Measurements from ENCODE around the gene BIN2.
"Not testable (repeated sequence)": the region's sequence is repeated elsewhere in the genome, so short reads cannot be mapped to it uniquely, and the experiment has no call there.

The BIN2 gene

GRCh38 chr12:51311389-51311788, 12.6 kb downstream of the BIN2 start:
- no peak for DNase-seq (ENCODE audit: low read depth)

DNA sequence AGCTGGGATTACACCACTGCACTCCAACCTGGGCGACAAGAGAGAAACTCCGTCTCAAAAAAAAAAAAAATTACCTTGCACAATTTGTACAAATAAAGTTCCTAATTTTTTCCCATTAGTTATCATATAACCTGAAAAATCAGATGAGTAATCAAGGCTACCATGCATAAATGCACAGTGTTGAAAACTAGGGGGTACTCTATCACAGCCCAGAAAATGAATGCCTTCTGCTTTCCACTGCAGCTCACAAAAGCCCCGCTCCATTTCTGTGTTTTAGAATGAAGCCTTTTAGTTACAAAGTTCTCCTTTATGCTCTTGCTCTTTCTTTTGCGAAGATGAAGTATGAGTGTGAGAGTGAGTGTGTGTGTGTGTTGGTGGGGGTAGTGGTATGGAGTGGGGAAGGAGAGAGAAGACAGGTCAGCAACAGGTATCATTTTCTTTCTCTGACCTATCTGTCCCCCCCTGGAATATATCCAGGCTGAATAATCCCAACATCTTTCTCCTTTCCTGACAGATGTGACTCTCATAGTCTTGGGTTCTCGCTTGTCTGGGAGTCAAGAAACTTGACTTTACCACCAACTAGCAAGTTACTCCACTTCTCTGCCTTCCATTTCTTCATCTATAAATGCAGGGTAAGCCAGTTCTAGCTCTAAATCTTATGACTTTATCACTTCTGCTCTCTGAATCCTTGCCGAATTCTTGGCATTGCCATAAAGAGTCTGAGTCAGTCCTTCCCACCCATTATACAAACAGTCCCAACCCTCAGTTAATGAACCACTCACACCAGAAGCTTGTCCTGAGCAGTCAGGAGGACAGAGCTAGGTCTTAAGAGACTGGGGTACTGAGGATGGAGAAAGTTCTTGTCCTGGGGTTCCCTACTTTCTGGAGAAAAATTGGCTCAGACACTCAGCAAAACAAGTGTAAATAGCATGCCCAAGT, 16.1 kb downstream of the BIN2 start:
- DNase-seq (ENCODE audit: low read depth): no peak

- DNase-seq (ENCODE audit: low read depth): no peak
Observed at GRCh38 chr12:51306507-51306906, 17.5 kb downstream of the BIN2 start.

DNA sequence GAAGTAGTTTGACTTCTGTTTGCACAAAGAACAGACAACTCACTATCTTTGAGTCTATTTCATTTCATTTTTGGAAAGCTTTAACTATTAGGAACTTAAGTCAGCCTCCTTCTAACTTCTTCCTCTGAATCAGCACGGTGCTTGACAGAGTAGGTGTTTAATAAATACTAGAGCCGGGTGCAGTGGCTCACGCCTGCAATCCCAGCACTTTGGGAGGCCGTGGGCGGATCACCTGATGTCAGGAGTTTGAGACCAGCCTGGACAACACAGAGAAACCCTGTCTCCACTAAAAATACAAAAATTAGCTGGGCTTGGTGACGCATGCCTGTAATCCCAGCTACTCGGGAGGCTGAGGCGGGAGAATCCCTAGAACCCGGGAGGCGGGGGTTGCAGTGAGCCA, 23.2 kb downstream of the BIN2 start:
- DNase-seq (ENCODE audit: low read depth): not testable (repeated sequence)

DNA sequence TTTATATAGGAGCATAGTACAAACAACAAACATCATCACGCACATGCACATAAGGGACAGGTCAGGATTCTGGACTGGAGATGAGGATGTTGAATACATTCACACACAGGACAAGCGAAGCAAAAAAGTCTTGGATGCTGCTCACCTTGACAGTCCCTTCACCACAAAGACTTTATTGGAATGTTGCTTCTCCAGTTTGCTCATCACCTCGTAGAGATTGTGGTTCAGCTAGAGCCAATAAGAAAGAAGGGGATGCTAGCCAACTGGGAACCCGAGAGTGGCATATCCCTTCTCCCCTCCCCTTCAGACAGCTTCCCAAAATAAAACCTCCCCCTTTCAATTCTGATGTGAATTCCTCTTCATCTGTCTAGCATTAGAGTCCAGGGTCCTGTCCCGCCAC, 28.3 kb downstream of the BIN2 start:
- DNase-seq (ENCODE audit: low read depth): no peak

GRCh38 chr12:51294097-51294496, 29.9 kb downstream of the BIN2 start:
- not testable (repeated sequence) for DNase-seq (ENCODE audit: low read depth)

DNA sequence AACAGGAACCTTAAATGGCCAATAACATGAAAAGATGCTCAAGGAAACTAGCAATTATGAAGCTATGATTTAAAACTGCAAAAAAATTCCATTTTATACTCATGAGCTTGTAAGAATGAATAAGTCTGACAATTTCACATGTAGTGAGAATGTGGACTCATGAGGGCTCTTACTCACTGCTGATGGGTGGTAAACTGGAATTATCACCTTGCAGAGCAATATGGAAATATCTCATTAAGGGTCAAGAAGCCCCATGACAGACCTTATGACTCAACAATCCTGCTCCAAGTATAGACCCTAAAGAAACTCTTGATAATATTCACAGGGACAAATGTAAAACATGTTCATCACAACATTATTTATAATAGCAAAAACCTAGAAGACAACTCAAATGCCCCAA, 30.3 kb downstream of the BIN2 start:
- DNase-seq (ENCODE audit: low read depth): no peak

GRCh38 chr12:51291603-51292513, 32.1 kb downstream of the BIN2 start:
- DNase-seq (ENCODE audit: low read depth): not testable (repeated sequence)

DNA sequence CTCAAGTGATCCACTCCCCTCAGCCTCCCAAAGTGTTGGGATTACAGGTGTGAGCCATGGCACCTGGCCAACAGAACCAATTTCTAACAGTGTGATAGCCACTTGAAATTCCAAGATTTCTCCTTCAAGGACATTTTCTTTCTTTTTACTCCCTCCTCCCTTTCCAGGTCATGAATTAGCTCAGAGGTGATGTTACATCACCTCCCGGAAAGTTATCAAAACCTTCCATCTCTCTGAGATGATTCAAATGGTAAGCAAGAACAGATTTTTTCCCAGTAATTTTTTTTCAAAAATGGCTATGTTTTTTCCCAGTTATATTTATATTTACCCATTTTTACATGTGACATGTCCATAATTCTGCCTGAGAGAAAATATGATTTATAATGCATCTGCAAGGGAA, 38.1 kb downstream of the BIN2 start:
- no peak for DNase-seq (ENCODE audit: low read depth)

DNA sequence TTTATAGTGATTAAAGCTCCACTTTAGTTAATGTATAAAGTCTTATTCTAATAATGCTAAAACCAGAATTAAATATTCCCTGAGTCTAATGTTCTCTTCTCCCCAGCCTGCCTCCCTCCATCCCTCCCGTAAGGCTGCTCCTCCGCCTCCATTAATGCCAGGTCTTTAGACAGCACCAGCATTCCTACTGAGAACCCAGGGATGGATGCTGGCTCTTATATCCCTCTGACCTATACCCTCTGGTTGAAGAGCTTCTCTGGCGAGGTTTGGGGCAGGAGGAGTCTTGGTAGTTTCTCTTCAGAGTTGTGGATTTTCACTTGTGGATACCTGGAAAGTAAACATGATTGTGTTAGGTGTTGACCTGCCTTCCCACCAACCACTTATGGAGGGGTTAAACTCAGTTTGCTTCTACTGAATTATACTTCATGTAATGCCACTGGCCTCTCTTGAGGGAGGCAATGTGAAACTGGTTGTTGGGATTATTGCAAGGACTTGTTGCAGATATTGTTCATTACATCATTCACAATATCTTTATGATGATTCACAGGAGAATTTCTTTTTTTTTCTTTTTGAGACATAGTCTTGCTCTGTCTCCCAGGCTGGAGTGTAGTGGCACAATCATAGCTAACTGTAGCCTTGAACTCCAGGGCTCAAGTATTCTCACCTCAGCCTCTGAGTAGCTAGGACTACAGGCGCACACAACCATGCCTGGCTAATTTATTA, 42.6 kb downstream of the BIN2 start:
- no peak for DNase-seq (ENCODE audit: low read depth)

- no peak for DNase-seq (ENCODE audit: low read depth)
Observed at GRCh38 chr12:51275088-51275487, 48.9 kb downstream of the BIN2 start.

GRCh38 chr12:51272810-51273209, 51.2 kb downstream of the BIN2 start:
- not testable (repeated sequence) for DNase-seq (ENCODE audit: low read depth)

DNA sequence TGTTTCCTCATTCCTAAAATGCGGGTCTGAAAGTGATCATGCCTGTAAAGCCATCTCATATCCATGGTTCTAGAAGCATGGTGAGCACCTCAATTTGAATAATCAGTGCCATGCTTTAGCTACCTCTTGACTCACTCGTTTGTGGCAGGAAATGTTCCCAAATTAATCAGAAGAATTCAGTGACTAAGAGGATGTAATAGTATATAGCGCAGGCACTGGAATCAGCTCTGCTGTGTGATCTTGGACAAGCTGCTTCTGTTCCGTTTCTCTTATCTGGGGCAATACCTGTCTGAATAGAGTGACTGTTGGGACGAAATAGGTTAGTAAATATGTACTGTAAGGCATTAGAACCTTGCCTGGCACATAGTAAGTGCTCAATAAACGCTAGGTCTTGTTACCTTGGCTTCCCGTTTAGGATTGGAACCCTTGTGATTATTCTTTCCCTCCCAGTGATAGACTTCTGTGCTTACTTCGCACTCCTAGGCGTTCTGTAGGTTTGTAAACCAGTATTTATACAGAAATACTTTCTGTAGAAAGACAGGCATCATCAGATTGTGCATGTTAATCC, 52.9 kb downstream of the BIN2 start:
- no peak for DNase-seq (ENCODE audit: low read depth)

DNA sequence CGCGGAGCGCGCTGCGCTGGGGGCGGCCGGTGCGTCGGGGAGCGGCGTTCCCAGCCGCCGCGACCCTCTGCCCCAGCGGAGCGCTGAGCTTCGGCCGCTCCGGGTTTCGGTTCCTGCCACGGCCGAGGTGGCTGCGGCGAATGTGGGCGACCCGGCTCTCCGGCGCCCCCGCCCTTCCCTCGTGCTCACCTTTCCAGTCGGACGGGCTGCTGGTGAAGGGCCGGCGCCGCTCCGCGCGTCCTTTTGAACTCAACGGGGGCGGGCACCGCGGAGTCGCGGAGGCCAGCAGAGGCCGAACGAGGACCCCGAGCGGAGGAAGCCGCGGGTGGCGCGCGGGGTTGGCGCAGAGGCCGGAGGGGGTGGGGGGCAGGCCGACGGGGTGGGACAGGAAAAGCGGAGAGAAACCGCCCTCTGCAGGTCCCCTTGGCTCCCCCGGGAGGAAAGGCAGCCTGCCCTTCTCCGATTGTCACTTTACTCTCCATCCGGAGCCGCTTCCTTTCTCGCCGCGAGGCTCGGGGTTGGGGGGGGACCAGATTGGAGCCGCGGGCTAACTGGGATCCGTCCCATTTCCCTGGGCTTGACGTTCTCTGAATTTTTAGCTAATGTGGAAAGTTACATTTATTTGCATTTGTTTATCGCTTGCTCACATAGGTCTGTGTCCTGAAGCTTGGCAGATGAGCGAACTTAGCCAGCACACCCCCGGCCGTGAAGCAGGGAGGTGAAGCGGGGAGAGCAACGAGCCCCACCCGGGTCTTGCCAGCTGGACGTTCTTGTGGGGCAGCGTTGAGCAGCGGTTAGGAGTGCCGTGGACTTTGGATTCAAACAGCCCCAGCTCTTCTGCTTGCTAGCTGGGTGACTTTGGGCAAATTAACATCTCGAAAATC, 53.7 kb downstream of the BIN2 start, which contains the start of gene SMAGP:
TSS of gene SMAGP (minus strand) at position 349 of the 884 bp plus-strand sequence. CDS start 1,137 bp downstream, outside the sequence.
- DNase-seq (ENCODE audit: low read depth): peak; percentile 29

DNA sequence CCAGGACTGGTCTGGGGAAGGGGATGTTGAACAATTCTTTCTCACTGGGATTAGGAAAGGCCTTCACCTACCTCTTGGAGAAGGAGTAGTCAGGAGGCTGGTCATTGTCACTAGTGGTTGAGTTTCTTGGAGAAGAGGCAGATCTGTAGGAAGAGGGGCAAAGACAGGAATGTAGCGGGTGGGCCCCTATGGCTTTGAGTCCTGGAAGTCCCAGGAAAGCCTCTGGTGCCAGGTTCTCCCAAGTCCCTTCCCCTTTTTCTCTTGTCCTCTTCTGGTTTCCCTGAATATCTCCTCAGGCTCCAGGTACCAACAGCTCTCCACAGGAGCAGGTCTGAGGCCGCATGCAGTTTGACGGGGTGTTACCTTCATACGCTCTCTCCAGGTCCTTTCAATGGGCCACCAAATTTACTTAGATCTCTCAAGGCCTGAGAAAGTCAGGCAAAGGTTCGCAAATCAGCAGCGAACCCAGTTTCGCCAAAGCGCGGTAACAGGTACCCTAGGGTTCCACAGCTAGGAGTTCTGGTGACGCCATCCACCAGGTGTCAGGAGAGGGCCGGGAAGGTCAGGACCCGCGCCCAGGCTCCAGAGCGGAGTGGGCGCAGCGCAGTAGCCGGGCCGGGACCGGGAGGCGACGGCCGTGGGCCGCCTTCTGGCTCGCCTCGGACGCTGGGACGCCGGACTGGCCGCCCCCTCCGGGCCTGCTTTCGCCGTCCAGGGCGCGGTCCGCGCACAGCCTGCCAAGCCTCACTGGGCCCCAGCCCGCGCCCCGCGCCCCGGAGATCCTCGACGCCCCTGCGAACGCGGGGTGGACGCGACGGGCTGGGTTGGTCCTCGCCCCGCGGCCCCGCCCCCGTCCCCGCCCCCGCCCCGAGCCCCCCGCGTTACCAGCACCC, 54.6 kb downstream of the BIN2 start:
- DNase-seq (ENCODE audit: low read depth): peak; percentile 27

DNA sequence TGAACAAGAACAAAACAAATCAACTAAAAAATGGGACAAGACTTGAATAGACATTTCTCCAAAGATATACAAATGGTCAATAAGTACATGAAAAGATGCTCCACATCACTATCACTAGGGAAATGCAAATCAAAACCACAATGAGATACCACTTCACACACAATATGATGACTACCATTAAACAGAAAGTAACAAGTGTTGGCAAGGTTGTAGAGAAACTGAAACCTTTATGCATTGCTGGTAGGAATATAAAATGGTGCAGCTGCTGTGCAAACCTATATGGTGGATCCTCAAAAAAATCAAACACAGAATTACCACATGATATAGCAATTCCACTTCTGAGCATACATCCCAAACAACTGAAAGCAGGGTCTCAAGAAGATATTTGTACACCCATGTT, 59.0 kb downstream of the BIN2 start:
- DNase-seq (ENCODE audit: low read depth): no peak

DNA sequence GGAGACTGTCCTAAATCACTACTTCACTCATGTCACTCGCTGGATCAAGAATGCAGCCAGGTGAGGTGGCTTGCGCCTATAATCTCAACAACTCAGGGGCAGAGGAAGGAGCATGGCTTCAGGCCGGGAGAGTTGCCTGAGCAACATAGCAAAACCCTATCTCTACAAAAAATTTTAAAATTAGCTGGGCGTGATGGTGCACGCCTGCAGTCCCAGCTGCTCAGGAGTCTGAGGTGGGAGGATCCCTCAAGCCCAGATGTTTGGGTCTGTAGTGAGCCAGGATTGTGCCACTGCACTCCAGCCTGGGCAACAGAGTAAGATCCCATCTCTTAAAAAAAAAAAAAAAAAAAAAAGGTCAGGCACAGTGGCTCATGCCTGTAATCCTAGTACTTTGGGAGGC, 59.7 kb downstream of the BIN2 start:
- DNase-seq (ENCODE audit: low read depth): no peak

DNA sequence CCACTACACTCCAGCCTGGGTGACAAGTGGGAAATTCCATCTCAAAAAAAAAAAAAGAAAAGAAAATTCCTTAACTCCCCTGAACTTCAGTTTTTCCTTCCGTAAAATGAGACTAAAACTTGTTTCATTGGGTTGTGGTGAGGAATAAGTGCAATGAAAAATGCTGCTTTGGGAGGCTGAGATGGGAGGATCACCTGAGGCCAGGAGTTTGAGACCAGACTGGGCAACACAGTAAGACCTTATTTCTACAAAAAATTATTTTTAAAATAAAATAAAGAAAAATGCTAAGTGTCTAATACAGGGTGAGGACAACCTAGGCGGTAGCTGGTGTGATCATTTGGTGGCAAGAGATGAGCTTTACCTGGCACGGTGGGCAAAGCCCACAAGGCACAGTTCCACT, 60.6 kb downstream of the BIN2 start:
- DNase-seq (ENCODE audit: low read depth): no peak

DNA sequence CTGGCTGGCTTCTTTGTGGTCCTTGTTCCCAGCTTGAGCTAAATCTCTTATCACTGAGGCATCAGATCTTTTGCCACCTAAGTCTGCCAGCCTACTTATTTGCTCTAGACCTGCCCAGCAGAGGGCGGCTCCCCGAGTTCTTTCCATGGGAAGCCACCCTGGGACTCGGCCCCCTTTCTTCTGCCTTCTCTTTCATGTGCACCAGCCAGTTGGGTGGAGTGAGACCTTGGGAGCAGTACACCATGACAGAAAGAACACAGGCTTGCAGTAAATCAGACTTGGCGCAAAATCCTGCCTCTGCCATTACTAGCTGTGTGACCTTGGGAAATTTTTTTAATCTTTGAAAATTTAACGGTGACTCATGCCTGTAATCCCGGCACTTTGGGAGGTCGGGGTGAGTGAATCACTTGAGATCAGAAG, 61.2 kb downstream of the BIN2 start:
- no peak for DNase-seq (ENCODE audit: low read depth)

GRCh38 chr12:51259600-51259999, 64.4 kb downstream of the BIN2 start:
- DNase-seq (ENCODE audit: low read depth): not testable (repeated sequence)

Data from stimulated activated CD8-positive, alpha-beta memory T cell treated with anti-CD3 and anti-CD28 coated beads, Interleukin-12 subunit alpha, Interleukin-12 subunit beta, amount 100 ng/mL, for 4 hours (primary cell).